ENCODE measurements around the gene ALDOA.

DNA sequence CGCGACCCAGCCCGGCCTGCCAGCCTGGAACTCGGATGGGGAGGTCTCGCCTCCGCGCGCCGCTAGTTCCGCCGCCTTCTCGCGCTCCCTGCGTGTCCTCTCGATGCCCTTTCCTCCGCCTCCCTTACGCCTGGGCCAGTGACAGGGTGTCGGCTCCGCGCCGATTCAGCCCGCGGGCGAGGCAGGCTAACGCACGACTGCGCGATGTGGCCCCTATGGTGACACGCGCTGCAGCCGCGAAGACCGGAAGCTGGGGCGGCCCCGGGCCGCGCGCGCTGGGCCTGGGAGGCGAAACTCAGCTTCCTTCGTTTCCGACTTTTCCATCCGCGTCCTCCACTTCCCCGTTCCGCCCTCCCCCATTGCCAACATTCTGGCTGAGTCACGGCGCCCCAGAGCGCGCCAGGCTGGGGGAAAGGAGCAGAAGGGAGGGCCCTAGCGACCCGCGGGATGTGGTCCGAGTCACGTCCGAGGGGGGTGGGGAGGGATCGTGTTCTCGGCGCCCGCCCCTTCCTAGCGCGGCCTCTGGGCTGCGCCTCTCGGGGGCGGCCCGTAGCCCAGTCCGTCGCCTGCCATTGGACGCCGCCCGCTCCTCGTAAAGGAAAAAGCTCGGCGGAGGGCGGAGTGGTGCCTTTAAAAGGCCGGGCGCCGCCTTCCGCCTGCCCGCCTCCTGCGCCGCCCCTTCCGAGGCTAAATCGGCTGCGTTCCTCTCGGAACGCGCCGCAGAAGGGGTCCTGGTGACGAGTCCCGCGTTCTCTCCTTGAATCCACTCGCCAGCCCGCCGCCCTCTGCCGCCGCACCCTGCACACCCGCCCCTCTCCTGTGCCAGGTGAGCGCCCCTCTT is at the start of gene ALDOA:
- TF ChIP-seq, protein P1, sequence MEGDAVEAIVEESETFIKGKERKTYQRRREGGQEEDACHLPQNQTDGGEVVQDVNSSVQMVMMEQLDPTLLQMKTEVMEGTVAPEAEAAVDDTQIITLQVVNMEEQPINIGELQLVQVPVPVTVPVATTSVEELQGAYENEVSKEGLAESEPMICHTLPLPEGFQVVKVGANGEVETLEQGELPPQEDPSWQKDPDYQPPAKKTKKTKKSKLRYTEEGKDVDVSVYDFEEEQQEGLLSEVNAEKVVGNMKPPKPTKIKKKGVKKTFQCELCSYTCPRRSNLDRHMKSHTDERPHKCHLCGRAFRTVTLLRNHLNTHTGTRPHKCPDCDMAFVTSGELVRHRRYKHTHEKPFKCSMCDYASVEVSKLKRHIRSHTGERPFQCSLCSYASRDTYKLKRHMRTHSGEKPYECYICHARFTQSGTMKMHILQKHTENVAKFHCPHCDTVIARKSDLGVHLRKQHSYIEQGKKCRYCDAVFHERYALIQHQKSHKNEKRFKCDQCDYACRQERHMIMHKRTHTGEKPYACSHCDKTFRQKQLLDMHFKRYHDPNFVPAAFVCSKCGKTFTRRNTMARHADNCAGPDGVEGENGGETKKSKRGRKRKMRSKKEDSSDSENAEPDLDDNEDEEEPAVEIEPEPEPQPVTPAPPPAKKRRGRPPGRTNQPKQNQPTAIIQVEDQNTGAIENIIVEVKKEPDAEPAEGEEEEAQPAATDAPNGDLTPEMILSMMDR (IDR thresholded peaks at IDR 0.05): no peak
- peak in 1 of 2 donors; percentile 95 for TF ChIP-seq POLR2A (IDR thresholded peaks at IDR 0.05)
